IPS-NIHi11 (cell line): Measurements from ENCODE around the gene IFNW1.

Experiments
- DNase-seq: peaks from one replicate; pipeline ENCODE4 v3.0.0; 2012; ENCODE audit warnings: mixed read lengths, low spot score

The IFNW1 gene

GRCh38 chr9:21110708-21111576 lies 30.7 kb downstream of the IFNW1 start:
- peak; percentile 65 for DNase-seq

DNA sequence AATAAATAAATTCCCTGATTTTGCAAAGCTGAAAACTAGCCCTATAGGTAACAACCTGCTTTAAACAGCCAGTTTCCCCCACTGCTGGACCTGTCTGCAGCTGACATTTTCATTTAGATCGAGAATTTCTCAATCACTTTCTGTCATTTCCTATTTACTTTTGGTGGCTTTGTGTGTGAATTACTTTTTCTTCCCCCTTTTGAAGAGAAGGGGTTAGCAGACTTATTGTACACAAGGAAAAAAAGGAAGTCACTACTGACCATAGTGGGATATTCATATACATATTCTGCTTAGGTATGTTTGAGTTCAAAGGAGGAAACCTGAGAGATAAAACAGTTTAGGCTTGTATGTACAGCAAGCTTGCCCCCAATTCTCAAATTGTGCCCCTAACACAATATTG lies 36.8 kb downstream of the IFNW1 start:
- DNase-seq, result no peak

GRCh38 chr9:21102305-21102704 lies 39.3 kb downstream of the IFNW1 start:
- DNase-seq, result no peak

DNA sequence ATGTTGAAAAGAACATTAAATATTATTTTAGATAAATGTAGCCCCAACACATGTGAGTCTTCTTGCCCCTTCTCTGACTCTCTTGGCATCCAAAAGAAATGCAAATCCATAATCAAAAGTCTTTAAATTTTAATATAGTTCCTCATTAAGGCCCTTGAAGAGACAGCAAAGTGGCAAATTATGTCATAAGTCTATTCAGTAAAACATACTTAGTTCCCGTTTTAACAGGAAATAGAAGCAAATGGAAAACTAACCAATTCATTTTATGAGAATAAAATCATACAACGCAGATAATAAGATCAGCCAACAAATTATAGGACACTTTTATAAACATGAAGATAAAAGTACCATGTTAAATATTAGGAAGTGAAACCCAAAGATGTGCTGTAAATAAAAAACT lies 43.8 kb downstream of the IFNW1 start:
- DNase-seq, result no peak

- DNase-seq, result no peak
Measured at GRCh38 chr9:21096901-21097255, 44.8 kb downstream of the IFNW1 start.

DNA sequence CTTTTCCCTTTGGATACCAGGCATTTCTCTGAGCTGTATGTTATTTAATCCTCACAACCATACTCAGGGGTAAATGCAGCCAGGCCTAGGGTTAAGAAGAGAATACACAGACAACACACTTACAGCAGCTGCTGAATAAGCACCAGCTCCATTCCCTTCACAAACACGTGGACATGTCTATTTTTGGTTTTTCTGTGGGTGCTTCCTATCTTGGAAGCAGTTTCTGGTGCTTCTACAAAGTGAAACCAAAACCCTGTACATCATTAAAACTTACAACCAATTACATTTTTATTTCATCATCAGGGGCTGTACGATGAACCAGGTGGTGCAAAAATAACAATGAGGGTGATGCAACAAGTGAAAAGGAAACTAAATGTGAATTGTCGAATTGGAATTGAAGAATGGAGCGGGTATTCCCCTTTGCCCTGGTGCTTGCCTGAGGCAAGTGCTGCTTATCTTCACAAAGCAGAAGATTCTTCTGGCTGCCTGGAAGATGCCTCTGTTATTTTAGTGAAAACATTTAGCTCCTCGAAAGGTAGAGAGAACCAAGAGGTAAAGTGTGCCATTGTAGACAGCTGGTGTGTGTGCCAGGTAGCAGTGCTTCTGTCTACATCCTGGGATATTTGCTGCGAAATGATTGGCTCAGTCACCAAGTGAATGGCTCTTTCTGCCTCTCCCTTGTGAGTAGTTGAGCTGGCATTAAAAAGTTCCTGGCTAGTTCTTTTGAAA lies 45.3 kb downstream of the IFNW1 start:
- no peak for DNase-seq

DNA sequence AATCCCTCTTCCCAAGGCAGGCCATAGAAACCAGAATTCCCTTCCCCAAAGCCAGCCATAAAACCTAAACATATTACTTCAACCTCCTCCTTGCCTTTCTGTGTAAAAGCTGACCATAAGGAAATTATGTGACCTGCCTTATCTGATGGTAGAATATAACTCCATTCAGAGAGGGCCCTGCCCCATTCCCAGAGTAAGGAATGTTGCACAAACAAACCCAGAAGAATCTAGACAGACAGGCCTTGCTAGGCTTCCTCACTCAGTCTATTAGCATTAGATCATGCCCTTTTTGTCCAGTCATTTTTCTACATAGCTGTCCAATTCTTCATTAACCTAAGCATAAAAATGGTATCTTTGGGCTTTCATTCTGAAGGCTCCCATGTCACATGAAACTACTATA lies 46.1 kb downstream of the IFNW1 start:
- no peak for DNase-seq
